Mononuclear cell (primary cell): ENCODE data around the gene BICD1. TPM values are rescaled to one million over a fixed set of nuclear protein-coding genes. Genes with fewer than 3 reads are reported as not detected.

Experiments used
- H3K27me3 ChIP-seq: 2 replicates; pipeline ENCODE4 v1.6.0; 2011; ENCODE audit warnings: low read length, control low read depth; ENCODE audit not compliant: insufficient read depth
- H3K4me1 ChIP-seq: 2 replicates; pipeline ENCODE4 v1.5.1; 2011; ENCODE audit warnings: mild to moderate bottlenecking, low read length, control low read depth; ENCODE audit not compliant: insufficient read depth
- H3K4me3 ChIP-seq: 2 replicates; pipeline ENCODE4 v1.5.1; 2011; ENCODE audit warnings: mild to moderate bottlenecking, low read length, moderate library complexity
- H3K9me3 ChIP-seq: 2 replicates; pipeline ENCODE4 v1.5.1; 2011; ENCODE audit warnings: low read depth, mild to moderate bottlenecking, control low read depth, low read length
- total RNA-seq: library from RNA; depleted of rRNA; stranded (reverse); fragments of >200 nt; gene quantifications from one replicate; pipeline ENCODE4 v1.2.3, GENCODE V29; 2012

The BICD1 gene
- total RNA-seq, 1 donor, result 5.5 TPM

- H3K27me3 ChIP-seq, result no peaks in the 10 kb centered on the region
- H3K9me3 ChIP-seq, result no peaks in the 10 kb centered on the region
- H3K4me3 ChIP-seq, result no peak overlapping the region
- H3K4me1 ChIP-seq, result no peaks in the 10 kb centered on the region
Measured at GRCh38 chr12:32366714-32367113, 260.1 kb downstream of the BICD1 start.

- Histone ChIP-seq H3K27me3 (no peaks in the 10 kb centered on the region), H3K4me3 (no peak overlapping the region), H3K9me3 (no peaks in the 10 kb centered on the region), H3K4me1 (no peaks in the 10 kb centered on the region)
Measured at GRCh38 chr12:32367381-32367780, 260.7 kb downstream of the BICD1 start.

- Histone ChIP-seq H3K4me3 (no peak overlapping the region), H3K9me3 (no peaks in the 10 kb centered on the region), H3K4me1 (peaks cover 5% of the 10 kb centered on the region), H3K27me3 (no peaks in the 10 kb centered on the region)
Measured at GRCh38 chr12:32369202-32369601, 262.6 kb downstream of the BICD1 start.

GRCh38 chr12:32377344-32378055 lies 270.9 kb downstream of the BICD1 start:
- peaks cover 5% of the 10 kb centered on the region for H3K4me1 ChIP-seq
- H3K9me3 ChIP-seq, result no peaks in the 10 kb centered on the region
- H3K27me3 ChIP-seq, result no peaks in the 10 kb centered on the region
- no peak overlapping the region for H3K4me3 ChIP-seq

- H3K9me3 ChIP-seq, result no peaks in the 10 kb centered on the region
- H3K4me1 ChIP-seq, result no peaks in the 10 kb centered on the region
- no peak overlapping the region for H3K4me3 ChIP-seq
- no peaks in the 10 kb centered on the region for H3K27me3 ChIP-seq
Measured at GRCh38 chr12:32379213-32379612, 272.6 kb downstream of the BICD1 start.

GRCh38 chr12:32379667-32380066 lies 273.0 kb downstream of the BICD1 start:
- Histone ChIP-seq H3K4me3 (no peak overlapping the region), H3K4me1 (no peaks in the 10 kb centered on the region), H3K27me3 (no peaks in the 10 kb centered on the region), H3K9me3 (no peaks in the 10 kb centered on the region)

GRCh38 chr12:32382226-32382625 lies 275.6 kb downstream of the BICD1 start:
- H3K4me1 ChIP-seq, result no peaks in the 10 kb centered on the region
- no peak overlapping the region for H3K4me3 ChIP-seq
- no peaks in the 10 kb centered on the region for H3K9me3 ChIP-seq
- H3K27me3 ChIP-seq, result no peaks in the 10 kb centered on the region

- Histone ChIP-seq H3K27me3 (peaks cover 3% of the 10 kb centered on the region), H3K4me1 (peaks cover 9% of the 10 kb centered on the region), H3K4me3 (peak overlapping the region; percentile 17), H3K9me3 (no peaks in the 10 kb centered on the region)
Measured at GRCh38 chr12:32390572-32391219, 284.0 kb downstream of the BICD1 start.

GRCh38 chr12:32395026-32395425 lies 288.4 kb downstream of the BICD1 start:
- H3K4me3 ChIP-seq, result no peak overlapping the region
- H3K4me1 ChIP-seq, result peaks cover 22% of the 10 kb centered on the region
- peaks cover 23% of the 10 kb centered on the region for H3K27me3 ChIP-seq
- H3K9me3 ChIP-seq, result no peaks in the 10 kb centered on the region

GRCh38 chr12:32397696-32398095 lies 291.0 kb downstream of the BICD1 start:
- Histone ChIP-seq H3K27me3 (peaks cover 41% of the 10 kb centered on the region), H3K4me3 (no peak overlapping the region), H3K4me1 (peaks cover 27% of the 10 kb centered on the region), H3K9me3 (no peaks in the 10 kb centered on the region)

- Histone ChIP-seq H3K9me3 (no peaks in the 10 kb centered on the region), H3K27me3 (peaks cover 41% of the 10 kb centered on the region), H3K4me3 (no peak overlapping the region), H3K4me1 (peaks cover 31% of the 10 kb centered on the region)
Measured at GRCh38 chr12:32398181-32398580, 291.5 kb downstream of the BICD1 start.

GRCh38 chr12:32398816-32399369 lies 292.2 kb downstream of the BICD1 start:
- Histone ChIP-seq H3K27me3 (peaks cover 41% of the 10 kb centered on the region), H3K4me3 (peak overlapping the region; percentile 44), H3K9me3 (no peaks in the 10 kb centered on the region), H3K4me1 (peaks cover 38% of the 10 kb centered on the region)

- H3K27me3 ChIP-seq, result peaks cover 43% of the 10 kb centered on the region
- peaks cover 44% of the 10 kb centered on the region for H3K4me1 ChIP-seq
- H3K9me3 ChIP-seq, result no peaks in the 10 kb centered on the region
- H3K4me3 ChIP-seq, result peak within 1 kb of the TSS; percentile 44
Measured at GRCh38 chr12:32399370-32400113, 292.9 kb downstream of the BICD1 start, which contains the start of gene FGD4. TSS of gene FGD4 (plus strand) at chr12:32399558.

- H3K4me1 ChIP-seq, result peaks cover 44% of the 10 kb centered on the region
- peaks cover 40% of the 10 kb centered on the region for H3K27me3 ChIP-seq
- peak overlapping the region; percentile 44 for H3K4me3 ChIP-seq
- no peaks in the 10 kb centered on the region for H3K9me3 ChIP-seq
Measured at GRCh38 chr12:32400114-32400672, 293.5 kb downstream of the BICD1 start.

GRCh38 chr12:32400866-32401265 lies 294.2 kb downstream of the BICD1 start:
- Histone ChIP-seq H3K9me3 (no peaks in the 10 kb centered on the region), H3K4me3 (no peak overlapping the region), H3K4me1 (peaks cover 44% of the 10 kb centered on the region), H3K27me3 (peaks cover 38% of the 10 kb centered on the region)
